Adipose tissue (tissue), 3 donors: Measurements from ENCODE around the gene GALNT17. TPM values are rescaled to one million over a fixed set of nuclear protein-coding genes. Genes with fewer than 3 reads are reported as not detected.
"Not testable (repeated sequence)": the region's sequence is repeated elsewhere in the genome, so short reads cannot be mapped to it uniquely, and the experiment has no call there.

ENCODE experiments used
- H3K27ac ChIP-seq: one replicate; pipeline ENCODE4 v1.5.1; 2013; ENCODE audit warnings: low read depth, low read length
- WGBS, 3 donors: extraction: QIAGEN DNeasy Blood & Tissue Kit; methylation state at CpG; one replicate each; pipeline ENCODE4 v1.1.7; 2013; 5-methylcytosine and 5-hydroxymethylcytosine counted together
- polyA plus RNA-seq, 3 donors: library from polyadenylated mRNA; stranded (reverse); fragments of 200-250 nt; gene quantifications; one replicate each; pipeline ENCODE4 v1.2.3, GENCODE V29; 2013
- donor health status: healthy with polysubstance abuse.
- donor health status: Bipolar disorder and iron deficiency.
- donor health status: healthy.

The GALNT17 gene
- polyA plus RNA-seq, 3 donors = 1.1 to 2.1 (median 1.7) TPM

DNA sequence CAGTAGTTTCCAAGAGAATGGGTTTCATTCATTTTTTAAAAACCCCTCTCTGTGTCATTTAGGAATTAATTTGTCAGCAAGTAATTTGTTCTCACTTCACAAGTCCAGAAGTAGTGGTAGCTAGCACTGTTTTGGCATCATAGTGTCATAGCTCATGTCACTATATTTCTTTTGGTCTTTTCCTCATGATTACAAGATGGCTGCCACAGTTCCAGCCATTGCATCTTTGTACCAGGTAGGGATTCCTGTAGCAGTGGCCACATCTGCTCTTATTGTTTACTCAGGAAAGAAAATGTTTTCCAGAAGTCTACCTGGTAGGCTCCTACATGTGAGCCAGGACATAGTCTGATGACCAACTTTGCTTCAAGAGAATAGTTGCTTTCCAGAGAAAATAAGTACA is 16.2 kb downstream of the GALNT17 start:
- no peak overlapping the region for H3K27ac ChIP-seq

DNA sequence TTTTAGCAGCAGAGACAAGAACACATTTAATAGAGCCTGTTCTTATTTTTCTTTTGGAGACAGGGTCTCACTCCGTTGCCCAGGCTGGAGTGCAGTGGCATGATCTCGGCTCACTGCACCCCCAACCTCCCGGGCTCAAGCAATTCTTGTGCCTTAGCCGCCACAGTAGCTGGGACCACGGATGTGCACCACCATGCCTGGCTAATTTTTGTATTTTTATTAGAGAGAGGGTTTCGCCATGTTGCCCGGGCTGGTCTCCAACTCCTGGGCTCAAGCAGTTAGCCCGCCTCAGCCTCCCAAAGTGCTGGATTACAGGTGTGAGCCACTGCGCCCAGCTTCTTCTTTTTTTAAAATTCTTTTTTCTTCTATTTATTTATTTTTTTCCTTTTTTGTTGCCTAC is 23.3 kb downstream of the GALNT17 start:
- no peak overlapping the region for H3K27ac ChIP-seq
- 89 to 93% (median 93%) methylated on average over 9 of the region's 9 CpGs for WGBS, 3 donors

GRCh38 chr7:71157757-71158156 is 25.8 kb downstream of the GALNT17 start:
- H3K27ac ChIP-seq = no peak overlapping the region
- 87 to 97% (median 89%) methylated on average over 3 of the region's 3 CpGs for whole genome bisulfite sequencing, 3 donors

GRCh38 chr7:71165708-71166107 is 33.8 kb downstream of the GALNT17 start:
- WGBS, 3 donors = 85 to 87% (median 87%) methylated on average over 6 of the region's 6 CpGs
- no peak overlapping the region for H3K27ac ChIP-seq

GRCh38 chr7:71171476-71171875 is 39.5 kb downstream of the GALNT17 start:
- no peak overlapping the region for H3K27ac ChIP-seq
- 46 to 81% (median 74%) methylated on average over 4 of the region's 4 CpGs for WGBS, 3 donors

GRCh38 chr7:71173955-71174354 is 42.0 kb downstream of the GALNT17 start:
- H3K27ac ChIP-seq = no peak overlapping the region
- WGBS, 3 donors = 59 to 76% (median 72%) methylated on average over 7 of the region's 7 CpGs

GRCh38 chr7:71182438-71182935 is 50.5 kb downstream of the GALNT17 start:
- no peak overlapping the region for H3K27ac ChIP-seq
- 61 to 68% (median 64%) methylated on average over 4 of the region's 4 CpGs for WGBS, 3 donors

GRCh38 chr7:71184136-71184535 is 52.2 kb downstream of the GALNT17 start:
- no peak overlapping the region for H3K27ac ChIP-seq
- WGBS, 3 donors = 87 to 92% (median 91%) methylated on average over 5 of the region's 5 CpGs

DNA sequence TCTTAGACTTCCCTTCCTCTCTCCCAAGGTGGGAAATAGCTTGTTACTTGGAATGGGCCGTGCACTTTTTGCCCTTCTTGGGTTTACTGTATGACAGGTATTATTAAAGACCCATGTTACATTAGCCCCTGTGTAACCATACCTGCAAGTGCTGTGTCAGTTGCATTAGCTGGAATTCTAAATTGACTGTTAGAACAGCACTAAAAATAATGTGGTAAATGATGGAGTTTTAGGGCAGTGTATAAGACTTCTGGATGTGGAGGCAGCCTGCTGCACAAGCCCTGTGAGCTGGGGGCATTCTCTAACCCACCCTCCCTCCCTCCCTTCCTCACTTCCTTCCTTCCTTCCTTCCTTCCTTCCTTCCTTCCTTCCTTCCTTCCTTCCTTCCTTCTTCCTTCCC is 52.7 kb downstream of the GALNT17 start:
- 83 to 92% (median 88%) methylated on average over 1 of the region's 1 CpG for WGBS, 3 donors
- H3K27ac ChIP-seq = no peak overlapping the region

GRCh38 chr7:71186535-71187057 is 54.7 kb downstream of the GALNT17 start:
- 74 to 82% (median 80%) methylated on average over 4 of the region's 4 CpGs for WGBS, 3 donors
- no peak overlapping the region for H3K27ac ChIP-seq

GRCh38 chr7:71191771-71192170 is 59.8 kb downstream of the GALNT17 start:
- H3K27ac ChIP-seq = no peak overlapping the region
- WGBS, 3 donors = 79 to 91% (median 89%) methylated on average over 6 of the region's 6 CpGs

DNA sequence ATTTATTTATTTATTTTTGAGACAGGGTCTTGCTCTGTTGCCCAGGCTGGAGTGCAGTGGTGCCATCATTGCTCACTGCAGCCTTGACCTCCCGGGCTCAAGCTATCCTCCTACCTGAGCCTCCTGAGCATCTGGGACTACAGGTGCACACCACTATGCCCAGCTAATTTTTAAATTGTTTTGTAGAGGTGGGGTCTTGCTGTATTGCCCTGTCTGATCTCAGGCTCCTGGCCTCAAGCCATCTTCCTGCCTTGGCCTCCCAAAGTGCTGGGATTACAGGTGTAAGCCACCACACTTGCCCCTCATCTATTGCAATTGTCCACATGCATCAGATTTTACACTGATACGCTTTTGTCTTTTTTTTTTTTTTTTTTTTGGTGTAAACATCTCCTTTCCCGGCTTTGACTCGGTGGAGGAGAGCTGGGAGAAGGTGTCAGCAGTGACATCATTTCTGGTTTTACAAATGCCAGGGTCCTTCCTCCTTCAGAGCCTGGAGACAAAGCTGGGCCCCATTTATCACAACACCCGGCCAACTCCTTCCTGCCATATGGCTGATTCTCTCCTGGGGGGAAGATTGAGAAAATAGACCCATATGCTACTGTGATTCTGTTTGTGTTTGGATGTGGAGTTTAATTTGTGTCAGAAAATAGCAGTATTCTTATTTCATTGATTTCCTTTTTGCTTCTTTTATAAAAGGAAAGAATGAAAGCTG is 61.3 kb downstream of the GALNT17 start:
- H3K27ac ChIP-seq = no peak overlapping the region
- 56 to 83% (median 66%) methylated on average over 5 of the region's 5 CpGs for WGBS, 3 donors

DNA sequence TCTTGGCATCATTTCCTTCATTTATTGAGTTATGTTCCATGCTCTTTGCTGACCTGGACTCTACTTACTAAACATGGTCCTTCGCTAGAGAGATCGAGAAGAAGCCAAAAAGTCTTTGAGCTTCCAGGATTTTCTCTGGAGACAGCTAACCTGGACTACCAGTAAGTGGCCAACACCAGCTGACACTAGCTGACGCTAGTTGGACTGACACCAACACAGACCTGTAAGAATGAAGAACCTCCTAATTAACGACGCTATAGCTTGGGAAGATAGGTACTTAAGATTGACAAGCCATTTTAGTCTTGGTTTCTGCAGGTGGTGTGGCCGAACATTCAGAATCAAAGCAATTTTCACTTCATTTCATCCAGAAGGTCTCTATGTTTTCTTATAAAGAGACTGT is 66.4 kb downstream of the GALNT17 start:
- WGBS, 3 donors = 78 to 93% (median 82%) methylated on average over 6 of the region's 6 CpGs
- no peak overlapping the region for H3K27ac ChIP-seq

DNA sequence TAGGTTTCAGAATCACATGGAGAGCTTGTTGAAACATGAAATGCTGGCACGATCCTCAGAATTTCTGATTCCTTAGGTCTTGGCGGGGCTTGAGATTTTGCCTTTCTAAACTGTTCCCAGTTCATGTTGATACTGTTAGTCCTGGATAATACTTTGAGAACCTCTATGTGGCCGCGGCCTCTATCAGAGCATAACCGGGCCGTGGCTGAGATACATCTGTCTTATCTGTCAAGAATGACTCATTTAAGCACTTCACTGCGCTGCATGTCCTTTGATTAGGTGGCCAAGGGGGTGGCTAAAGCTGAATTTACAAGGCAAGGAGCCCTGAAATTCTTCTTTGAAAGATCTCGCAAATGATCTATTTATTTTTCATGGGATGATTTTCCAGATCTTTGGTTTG is 66.9 kb downstream of the GALNT17 start:
- 83 to 87% (median 84%) methylated on average over 8 of the region's 8 CpGs for WGBS, 3 donors
- no peak overlapping the region for H3K27ac ChIP-seq

GRCh38 chr7:71206184-71206583 is 74.2 kb downstream of the GALNT17 start:
- 44 to 50% (median 47%) methylated on average over 4 of the region's 4 CpGs for WGBS, 3 donors
- no peak overlapping the region for H3K27ac ChIP-seq

- 61 to 77% (median 71%) methylated on average over 3 of the region's 3 CpGs for WGBS, 3 donors
- H3K27ac ChIP-seq = no peak overlapping the region
These were observed 76.9 kb downstream of the GALNT17 start for GRCh38 chr7:71208881-71209280.

GRCh38 chr7:71209484-71209883 is 77.5 kb downstream of the GALNT17 start:
- not testable (repeated sequence) for H3K27ac ChIP-seq
- 82 to 93% (median 89%) methylated on average over 4 of the region's 4 CpGs for WGBS, 3 donors

DNA sequence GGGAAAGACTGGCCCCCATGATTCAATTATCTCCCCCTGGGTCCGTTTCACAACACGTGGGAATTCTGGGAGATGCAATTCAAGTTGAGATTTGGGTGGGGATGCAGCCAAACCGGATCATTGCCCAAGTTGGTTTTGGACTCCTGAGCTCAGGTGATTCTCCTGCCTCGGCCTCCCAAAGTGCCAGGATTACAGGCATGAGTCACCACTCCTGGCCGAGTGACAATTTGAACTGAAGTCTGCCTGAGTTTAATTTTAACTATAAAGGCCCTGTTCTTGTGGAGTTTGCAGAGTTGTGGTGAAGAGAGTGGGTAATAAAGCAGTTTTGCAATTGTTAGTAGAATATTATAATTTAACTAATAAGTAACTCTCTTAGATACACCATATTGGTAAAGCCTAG is 78.3 kb downstream of the GALNT17 start:
- H3K27ac ChIP-seq = no peak overlapping the region
- WGBS, 3 donors = 73 to 83% (median 75%) methylated on average over 5 of the region's 5 CpGs

DNA sequence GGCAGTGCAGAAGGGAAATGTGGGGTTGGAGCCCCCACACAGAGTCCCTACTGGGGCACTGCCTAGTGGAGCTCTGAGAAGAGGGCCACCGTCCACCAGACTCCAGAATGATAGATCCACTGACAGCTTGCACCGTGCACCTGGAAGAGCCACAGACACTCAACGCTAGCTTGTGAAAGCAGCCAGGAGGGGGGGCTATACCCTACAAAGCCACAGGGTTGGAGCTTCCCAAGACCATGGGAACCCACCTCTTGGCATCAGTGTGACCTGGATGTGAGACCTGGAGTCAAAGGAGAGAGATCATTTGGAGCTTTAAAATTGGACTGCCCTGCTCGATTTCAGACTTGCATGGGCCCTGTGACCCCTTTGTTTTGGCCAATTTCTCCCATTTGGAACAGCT is 80.5 kb downstream of the GALNT17 start:
- WGBS, 3 donors = 87 to 96% (median 90%) methylated on average over 4 of the region's 4 CpGs

GRCh38 chr7:71216211-71216610 is 84.3 kb downstream of the GALNT17 start:
- H3K27ac ChIP-seq = no peak overlapping the region
- WGBS, 3 donors = 86 to 92% (median 90%) methylated on average over 4 of the region's 4 CpGs

More for the DNA sequence above, 80.5 kb downstream of the GALNT17 start:
- not testable (repeated sequence) for H3K27ac ChIP-seq
